ENCODE results near the gene ELMOD3. TPM values are rescaled to one million over a fixed set of nuclear protein-coding genes. Genes with fewer than 3 reads are reported as not detected.
A peak's percentile ranks its signal among the peaks of the same experiment; 100 is the strongest.

ELMOD3 gene
- total and polyA plus RNA-seq, 9 of the 15 experiments (the other 6 are each of a cell fraction or from before 2014, with no cell fraction given): 2.7 to 18.7 (median 11.6) TPM

DNA sequence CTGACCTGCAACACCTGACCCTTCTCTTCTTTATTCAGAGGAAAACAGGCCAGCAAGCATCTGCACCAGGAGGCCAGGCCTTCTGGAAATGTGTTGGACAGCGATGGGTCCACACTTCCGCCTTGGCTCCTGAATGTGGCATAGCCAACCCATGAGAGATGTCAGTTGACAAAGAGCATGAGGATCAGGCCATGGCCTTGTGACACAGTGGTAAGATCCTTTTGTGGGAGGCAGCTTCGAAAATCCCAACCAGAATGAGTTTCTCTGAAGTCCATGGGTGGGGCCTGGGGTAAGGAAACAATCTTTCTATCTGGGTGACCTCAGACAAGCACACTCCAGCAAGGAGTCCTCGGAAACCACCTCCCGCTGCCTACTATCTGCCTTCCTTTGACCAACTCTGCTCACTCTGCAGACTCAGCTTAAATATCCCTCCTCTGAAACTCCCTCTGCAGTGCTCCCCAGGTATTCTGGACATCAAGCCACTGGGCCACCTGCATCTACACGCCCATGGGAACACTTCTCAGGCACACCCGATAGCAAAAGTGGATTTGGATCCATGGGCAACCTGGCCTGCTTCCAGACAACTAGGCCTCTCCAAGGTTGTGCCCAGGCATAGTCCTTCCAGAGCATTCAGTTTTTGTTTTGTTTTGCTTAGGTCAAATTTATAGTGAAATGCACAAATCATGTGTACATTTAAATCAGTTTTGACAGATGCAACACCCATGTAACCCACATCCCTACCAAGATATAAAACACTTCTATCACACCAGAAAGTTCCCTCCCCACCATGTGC is 60.4 kb downstream of the ELMOD3 start (continued):
- TF ChIP-seq, protein P1, sequence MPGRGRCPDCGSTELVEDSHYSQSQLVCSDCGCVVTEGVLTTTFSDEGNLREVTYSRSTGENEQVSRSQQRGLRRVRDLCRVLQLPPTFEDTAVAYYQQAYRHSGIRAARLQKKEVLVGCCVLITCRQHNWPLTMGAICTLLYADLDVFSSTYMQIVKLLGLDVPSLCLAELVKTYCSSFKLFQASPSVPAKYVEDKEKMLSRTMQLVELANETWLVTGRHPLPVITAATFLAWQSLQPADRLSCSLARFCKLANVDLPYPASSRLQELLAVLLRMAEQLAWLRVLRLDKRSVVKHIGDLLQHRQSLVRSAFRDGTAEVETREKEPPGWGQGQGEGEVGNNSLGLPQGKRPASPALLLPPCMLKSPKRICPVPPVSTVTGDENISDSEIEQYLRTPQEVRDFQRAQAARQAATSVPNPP (IDR thresholded peaks at IDR 0.05; ENCODE audit: borderline replicate concordance, insufficient read depth, insufficient read length): no peak
- no peak for TF ChIP-seq TCF7L2 (IDR thresholded peaks at IDR 0.05; ENCODE audit: low read depth, low read length)
- TF ChIP-seq, protein P2, sequence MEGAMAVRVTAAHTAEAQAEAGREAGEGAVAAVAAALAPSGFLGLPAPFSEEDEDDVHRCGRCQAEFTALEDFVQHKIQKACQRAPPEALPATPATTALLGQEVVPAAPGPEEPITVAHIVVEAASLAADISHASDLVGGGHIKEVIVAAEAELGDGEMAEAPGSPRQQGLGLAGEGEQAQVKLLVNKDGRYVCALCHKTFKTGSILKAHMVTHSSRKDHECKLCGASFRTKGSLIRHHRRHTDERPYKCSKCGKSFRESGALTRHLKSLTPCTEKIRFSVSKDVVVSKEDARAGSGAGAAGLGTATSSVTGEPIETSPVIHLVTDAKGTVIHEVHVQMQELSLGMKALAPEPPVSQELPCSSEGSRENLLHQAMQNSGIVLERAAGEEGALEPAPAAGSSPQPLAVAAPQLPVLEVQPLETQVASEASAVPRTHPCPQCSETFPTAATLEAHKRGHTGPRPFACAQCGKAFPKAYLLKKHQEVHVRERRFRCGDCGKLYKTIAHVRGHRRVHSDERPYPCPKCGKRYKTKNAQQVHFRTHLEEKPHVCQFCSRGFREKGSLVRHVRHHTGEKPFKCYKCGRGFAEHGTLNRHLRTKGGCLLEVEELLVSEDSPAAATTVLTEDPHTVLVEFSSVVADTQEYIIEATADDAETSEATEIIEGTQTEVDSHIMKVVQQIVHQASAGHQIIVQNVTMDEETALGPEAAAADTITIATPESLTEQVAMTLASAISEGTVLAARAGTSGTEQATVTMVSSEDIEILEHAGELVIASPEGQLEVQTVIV (CRISPR knock-in tag; IDR thresholded peaks at IDR 0.05; ENCODE audit: borderline replicate concordance): no peak
- TF ChIP-seq SETDB1 (IDR thresholded peaks at IDR 0.05; ENCODE audit: low read length): no peak
- no peak for TF ChIP-seq ZNF124 (CRISPR knock-in tag; IDR thresholded peaks at IDR 0.05)
- no peak for TF ChIP-seq CCAR2 (IDR thresholded peaks at IDR 0.05; ENCODE audit: low read depth, low read length)
- no peak for TF ChIP-seq NELFE (IDR thresholded peaks at IDR 0.05; ENCODE audit: insufficient read depth, insufficient read length)
- no peak for TF ChIP-seq ZNF695 (CRISPR knock-in tag; IDR thresholded peaks at IDR 0.05)
- no peak for TF ChIP-seq ZNF699 (CRISPR knock-in tag; IDR thresholded peaks at IDR 0.05; ENCODE audit: insufficient replicate concordance)
- TF ChIP-seq, protein P3, sequence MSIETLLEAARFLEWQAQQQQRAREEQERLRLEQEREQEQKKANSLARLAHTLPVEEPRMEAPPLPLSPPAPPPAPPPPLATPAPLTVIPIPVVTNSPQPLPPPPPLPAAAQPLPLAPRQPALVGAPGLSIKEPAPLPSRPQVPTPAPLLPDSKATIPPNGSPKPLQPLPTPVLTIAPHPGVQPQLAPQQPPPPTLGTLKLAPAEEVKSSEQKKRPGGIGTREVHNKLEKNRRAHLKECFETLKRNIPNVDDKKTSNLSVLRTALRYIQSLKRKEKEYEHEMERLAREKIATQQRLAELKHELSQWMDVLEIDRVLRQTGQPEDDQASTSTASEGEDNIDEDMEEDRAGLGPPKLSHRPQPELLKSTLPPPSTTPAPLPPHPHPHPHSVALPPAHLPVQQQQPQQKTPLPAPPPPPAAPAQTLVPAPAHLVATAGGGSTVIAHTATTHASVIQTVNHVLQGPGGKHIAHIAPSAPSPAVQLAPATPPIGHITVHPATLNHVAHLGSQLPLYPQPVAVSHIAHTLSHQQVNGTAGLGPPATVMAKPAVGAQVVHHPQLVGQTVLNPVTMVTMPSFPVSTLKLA (conservative IDR thresholded peaks at IDR 0.05): no peak; a peak in 1 of 4 replicates
- TF ChIP-seq, protein P4, sequence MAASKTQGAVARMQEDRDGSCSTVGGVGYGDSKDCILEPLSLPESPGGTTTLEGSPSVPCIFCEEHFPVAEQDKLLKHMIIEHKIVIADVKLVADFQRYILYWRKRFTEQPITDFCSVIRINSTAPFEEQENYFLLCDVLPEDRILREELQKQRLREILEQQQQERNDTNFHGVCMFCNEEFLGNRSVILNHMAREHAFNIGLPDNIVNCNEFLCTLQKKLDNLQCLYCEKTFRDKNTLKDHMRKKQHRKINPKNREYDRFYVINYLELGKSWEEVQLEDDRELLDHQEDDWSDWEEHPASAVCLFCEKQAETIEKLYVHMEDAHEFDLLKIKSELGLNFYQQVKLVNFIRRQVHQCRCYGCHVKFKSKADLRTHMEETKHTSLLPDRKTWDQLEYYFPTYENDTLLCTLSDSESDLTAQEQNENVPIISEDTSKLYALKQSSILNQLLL (CRISPR knock-in tag; IDR thresholded peaks at IDR 0.05; ENCODE audit: borderline replicate concordance): no peak
- TF ChIP-seq ILF3 (IDR thresholded peaks at IDR 0.05; ENCODE audit: borderline replicate concordance): no peak
- TF ChIP-seq ZNF589 (CRISPR knock-in tag; IDR thresholded peaks at IDR 0.05; ENCODE audit: low read depth): peak; percentile 84; the same call in 1 of the 2 replicates
- TF ChIP-seq, protein P5, sequence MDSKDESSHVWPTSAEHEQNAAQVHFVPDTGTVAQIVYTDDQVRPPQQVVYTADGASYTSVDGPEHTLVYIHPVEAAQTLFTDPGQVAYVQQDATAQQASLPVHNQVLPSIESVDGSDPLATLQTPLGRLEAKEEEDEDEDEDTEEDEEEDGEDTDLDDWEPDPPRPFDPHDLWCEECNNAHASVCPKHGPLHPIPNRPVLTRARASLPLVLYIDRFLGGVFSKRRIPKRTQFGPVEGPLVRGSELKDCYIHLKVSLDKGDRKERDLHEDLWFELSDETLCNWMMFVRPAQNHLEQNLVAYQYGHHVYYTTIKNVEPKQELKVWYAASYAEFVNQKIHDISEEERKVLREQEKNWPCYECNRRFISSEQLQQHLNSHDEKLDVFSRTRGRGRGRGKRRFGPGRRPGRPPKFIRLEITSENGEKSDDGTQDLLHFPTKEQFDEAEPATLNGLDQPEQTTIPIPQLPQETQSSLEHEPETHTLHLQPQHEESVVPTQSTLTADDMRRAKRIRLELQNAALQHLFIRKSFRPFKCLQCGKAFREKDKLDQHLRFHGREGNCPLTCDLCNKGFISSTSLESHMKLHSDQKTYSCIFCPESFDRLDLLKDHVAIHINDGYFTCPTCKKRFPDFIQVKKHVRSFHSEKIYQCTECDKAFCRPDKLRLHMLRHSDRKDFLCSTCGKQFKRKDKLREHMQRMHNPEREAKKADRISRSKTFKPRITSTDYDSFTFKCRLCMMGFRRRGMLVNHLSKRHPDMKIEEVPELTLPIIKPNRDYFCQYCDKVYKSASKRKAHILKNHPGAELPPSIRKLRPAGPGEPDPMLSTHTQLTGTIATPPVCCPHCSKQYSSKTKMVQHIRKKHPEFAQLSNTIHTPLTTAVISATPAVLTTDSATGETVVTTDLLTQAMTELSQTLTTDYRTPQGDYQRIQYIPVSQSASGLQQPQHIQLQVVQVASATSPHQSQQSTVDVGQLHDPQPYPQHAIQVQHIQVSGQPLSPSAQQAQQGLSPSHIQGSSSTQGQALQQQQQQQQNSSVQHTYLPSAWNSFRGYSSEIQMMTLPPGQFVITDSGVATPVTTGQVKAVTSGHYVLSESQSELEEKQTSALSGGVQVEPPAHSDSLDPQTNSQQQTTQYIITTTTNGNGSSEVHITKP (IDR thresholded peaks at IDR 0.05; ENCODE audit: partially characterized antibody): peak; percentile 59
- no peak for TF ChIP-seq TFAM (CRISPR knock-in tag; conservative IDR thresholded peaks at IDR 0.05)
- TF ChIP-seq C11orf30 (IDR thresholded peaks at IDR 0.05; ENCODE audit: low read depth): peak; percentile 88

Data from K562 (cell line).